K562 (cell line): ENCODE data around the gene PCBP3. TPM values are rescaled to one million over a fixed set of nuclear protein-coding genes. Genes with fewer than 3 reads are reported as not detected.
A peak's percentile ranks its signal among the peaks of the same experiment; 100 is the strongest.
"Not testable (repeated sequence)": the region's sequence is repeated elsewhere in the genome, so short reads cannot be mapped to it uniquely, and the experiment has no call there.

Experiments used
- ATAC-seq: fragments of 200-7000 bp; cut with Tn5 transposase; 3 replicates; pipeline ENCODE4 v1.9.1; 2020; ENCODE audit warnings: moderate library complexity
- BruUV-seq: library from RNA; stranded (reverse); fragments of 400-500 nt; replicated peaks from 2 replicates; lab custom pipeline; 2021; lab: Mats Ljungman, UMichigan
- CTCF ChIA-PET: fragments of 300-600 bp; formaldehyde crosslinking; extraction: SDS; loops from one replicate; lab custom pipeline; 2021; ENCODE audit warnings: low intra/inter-chr PET ratio; lab: Yijun Ruan, JAX
- POLR2A ChIA-PET: fragments of 300-600, 350-650 bp; sonication (Branson Sonifier 250); formaldehyde crosslinking; extraction: SDS; loops from one replicate; lab custom pipeline; 2021; ENCODE audit warnings: antibody characterized with exemption, inconsistent platforms; lab: Yijun Ruan, JAX
- DNase-seq, 4 experiments: peaks; one replicate each; pipeline versions ENCODE4 v3.0.0 to v3.0.0-alpha.2; 2011 to 2018; ENCODE audit warnings: low spot score in 3 of 4, mixed read lengths in 3 of 4; ENCODE audit errors: extremely low read depth in 1 of 4
- FAIRE-seq: peaks from 2 replicates; lab custom pipeline; 2011; peaks lifted over from hg19 to GRCh38; lab: Jason Lieb, UNC
- H2AFZ ChIP-seq: 2 replicates; pipeline ENCODE4 v1.6.0; 2011; ENCODE audit warnings: low read depth, low read length, control low read depth, inconsistent platforms
- H3K27ac ChIP-seq: fragments of 200-600 bp; 3 replicates; pipeline ENCODE4 v1.8.0; 2011; ENCODE audit warnings: low read depth, mild to moderate bottlenecking, control low read depth, inconsistent platforms, low read length, moderate library complexity, mixed read lengths; ENCODE audit errors: extremely low read depth
- H3K27me3 ChIP-seq, 2 experiments: fragments of 300-600 bp in 1 of 2; 2 replicates in 1 of 2; 3 replicates in 1 of 2; pipeline versions ENCODE4 v1.6.0 to v1.8.0; 2011; ENCODE audit warnings: inconsistent platforms in 2 of 2, low read length in 2 of 2, mild to moderate bottlenecking in 1 of 2, mixed read lengths in 1 of 2, moderate library complexity in 1 of 2; ENCODE audit not compliant: control insufficient read depth in 2 of 2, insufficient read depth in 2 of 2
- H3K36me3 ChIP-seq: fragments of 300-600 bp; 3 replicates; pipeline ENCODE4 v1.8.0; 2011; ENCODE audit warnings: mild to moderate bottlenecking, low read length, inconsistent platforms; ENCODE audit not compliant: control insufficient read depth, insufficient read depth
- H3K4me1 ChIP-seq, 2 experiments: fragments of 200-600 bp in 1 of 2; replicated peaks in 1 of 2; 2 replicates in 1 of 2; 3 replicates in 1 of 2; pipeline versions ENCODE4 v1.5.1 to v1.8.0; 2011; ENCODE audit warnings: inconsistent platforms in 2 of 2, low read length in 2 of 2, mild to moderate bottlenecking in 1 of 2, mixed read lengths in 1 of 2, moderate library complexity in 1 of 2; ENCODE audit not compliant: control insufficient read depth in 2 of 2, insufficient read depth in 2 of 2
- H3K4me2 ChIP-seq: 2 replicates; pipeline ENCODE4 v1.6.1; 2011; ENCODE audit warnings: low read length, control low read depth, inconsistent platforms, mixed read lengths; ENCODE audit not compliant: insufficient read depth
- H3K4me3 ChIP-seq: fragments of 200-600 bp; sonication (generic), shearing (Covaris generic); 2 replicates; pipeline ENCODE4 v1.5.1; 2016; ENCODE audit warnings: control low read depth, inconsistent platforms
- H3K79me2 ChIP-seq: fragments of 200-600 bp; 3 replicates; pipeline ENCODE4 v1.8.0; 2011; ENCODE audit warnings: low read length, inconsistent platforms; ENCODE audit not compliant: control insufficient read depth, insufficient read depth
- H3K9ac ChIP-seq, 2 experiments: 2 replicates each; pipeline versions ENCODE4 v1.6.0 to v1.6.1; 2011; ENCODE audit warnings: low read depth in 2 of 2, low read length in 2 of 2, control low read depth in 1 of 2, inconsistent platforms in 1 of 2, mild to moderate bottlenecking in 1 of 2, mixed read lengths in 1 of 2; ENCODE audit not compliant: insufficient read depth in 1 of 2
- H3K9me1 ChIP-seq: one replicate; pipeline ENCODE4 v1.6.0; 2011; ENCODE audit warnings: inconsistent platforms, mild to moderate bottlenecking, low read length, moderate library complexity; ENCODE audit not compliant: control insufficient read depth, insufficient read depth
- H3K9me3 ChIP-seq: replicated peaks from 2 replicates; pipeline ENCODE4 v1.5.1; 2011; ENCODE audit warnings: low read depth, low read length, inconsistent platforms; ENCODE audit not compliant: control insufficient read depth, insufficient read depth
- H4K20me1 ChIP-seq: replicated peaks from 2 replicates; pipeline ENCODE4 v1.6.1; 2011; ENCODE audit warnings: low read length, inconsistent platforms, mixed read lengths; ENCODE audit not compliant: control insufficient read depth, insufficient read depth
- TFE3 ChIP-seq: fragments of 450-650 bp; formaldehyde crosslinking; IDR thresholded peaks from 2 replicates; pipeline ENCODE4 v1.4.0; 2020; ENCODE audit warnings: mild to moderate bottlenecking, mixed read lengths
- ZNF146 ChIP-seq: IDR thresholded peaks from one replicate; pipeline ENCODE4 v1.6.1; 2018; ENCODE audit warnings: missing compliant biosample characterization; ENCODE audit not compliant: unreplicated experiment
- WGBS: fragments of 100-300 bp; shearing (Covaris generic); methylation state at CpG from one replicate; pipeline ENCODE4 v1.1.6; 2016; ENCODE audit warnings: low coverage, mixed read lengths; ENCODE audit not compliant: insufficient coverage; ENCODE audit errors: missing lambda C conversion rate; 5-methylcytosine and 5-hydroxymethylcytosine counted together
- in situ Hi-C: fragments of 300-500 bp; cut with MboI; formaldehyde crosslinking; loops from 4 replicates; pipeline ENCODE4 v1.15.0; 2018; ENCODE audit warnings: inconsistent platforms, mixed read lengths
- intact Hi-C: fragments of 100-400 bp; cut with micrococcal nuclease; formaldehyde crosslinking; loops from 2 replicates; pipeline ENCODE4 v1.14.2; 2022
- polyA plus RNA-seq, 8 experiments: library from polyadenylated mRNA; depleted of rRNA in 4 of 8; stranded (reverse) in 5 of 8; unstranded in 3 of 8; fragments of >200 nt; fragmentation: Nextera tagmentation in 2 of 8; fragmentation: Illumina TruSeq in 1 of 8; extraction: Ambion mirVana in 2 of 8; extraction: Trizol in 1 of 8; gene quantifications; 2 replicates each; pipeline versions ENCODE4 v1.2.1 to v1.2.3, GENCODE V29; 2011 to 2014; ENCODE audit warnings: inconsistent platforms in 1 of 8, missing spikeins in 1 of 8
- total RNA-seq, 7 experiments: library from RNA; depleted of rRNA in 6 of 7; stranded (reverse); fragments of >200 nt in 6 of 7; fragmentation: Illumina TruSeq in 2 of 7; extraction: Trizol in 2 of 7; gene quantifications; 2 replicates each; pipeline versions ENCODE4 v1.2.1 to v1.2.3, GENCODE V29; 2011 to 2021; ENCODE audit warnings: low replicate concordance in 1 of 7

PCBP3 gene
- total and polyA plus RNA-seq, 9 of the 15 experiments (the other 6 are each of a cell fraction or from before 2014, with no cell fraction given) = 0.18 TPM; not detected in 8

GRCh38 chr21:45621435-45622331 is 21.8 kb upstream of the PCBP3 start:
- BruUV-seq, H3K4me1 ChIP-seq, intact Hi-C loops, H3K27ac ChIP-seq, H3K79me2 ChIP-seq, CTCF ChIA-PET, H3K9ac ChIP-seq, DNase-seq, H3K36me3 ChIP-seq, H2AFZ ChIP-seq, in situ Hi-C loops, H3K9me1 ChIP-seq, ATAC-seq, H3K4me2 ChIP-seq, H3K4me3 ChIP-seq, FAIRE-seq, H3K9me3 ChIP-seq: not testable (repeated sequence)
- 3% methylated on average over 10 of the region's 10 CpGs for WGBS
- TF ChIP-seq TFE3 (CRISPR knock-in tag) (peak; percentile 68), ZNF146 (CRISPR knock-in tag) (peak; percentile 56)
- POLR2A ChIA-PET = interaction anchor here (1.3 to 1.6 kb wide), 2 partner anchors 10 to 24 kb away, joined by 3 read pairs; no protein-coding TSS in a partner anchor
- Histone ChIP-seq H4K20me1 (peaks cover 19% of the 10 kb centered on the region), H3K27me3 (peaks cover 57 to 66% of the 10 kb centered on the region in 2 experiments)
